Stimulated activated CD8-positive, alpha-beta memory T cell treated with anti-CD3 and anti-CD28 coated beads, Interleukin-7, amount 100 ng/mL, for 4 hours (primary cell): Measurements from ENCODE around the gene SUPT4H1.
A peak's percentile ranks its signal among the peaks of the same experiment; 100 is the strongest.

Experiments used
- DNase-seq, 2 donors: peaks; one replicate each; pipeline ENCODE4 v3.0.0-alpha.2; 2020; ENCODE audit warnings: low read depth in 2 of 2

The SUPT4H1 gene

GRCh38 chr17:58329810-58330537, 22.0 kb downstream of the SUPT4H1 start:
- peak in 1 of 2 donors; percentile 27 for DNase-seq

GRCh38 chr17:58329035-58329809, 22.8 kb downstream of the SUPT4H1 start:
- peak; percentile 80 to 85 for DNase-seq

- DNase-seq, result peak; percentile 82
Measured at GRCh38 chr17:58328195-58329034, 23.6 kb downstream of the SUPT4H1 start, which contains the start of gene TSPOAP1. TSS of gene TSPOAP1 (minus strand) at chr17:58328795. CDS start at chr17:58327920, 875 bp downstream.

- DNase-seq, result peak in 1 of 2 donors; percentile 25
Measured at GRCh38 chr17:58327363-58328194, 24.4 kb downstream of the SUPT4H1 start.

- DNase-seq, result no peak
Measured at GRCh38 chr17:58326609-58327362, 25.2 kb downstream of the SUPT4H1 start.

GRCh38 chr17:58325976-58326468, 26.0 kb downstream of the SUPT4H1 start:
- DNase-seq, result no peak

GRCh38 chr17:58325289-58325726, 26.7 kb downstream of the SUPT4H1 start:
- DNase-seq, result no peak

- no peak for DNase-seq
Measured at GRCh38 chr17:58324409-58325288, 27.4 kb downstream of the SUPT4H1 start.

GRCh38 chr17:58324056-58324408, 28.0 kb downstream of the SUPT4H1 start:
- no peak for DNase-seq

GRCh38 chr17:58323366-58324055, 28.5 kb downstream of the SUPT4H1 start:
- DNase-seq, result no peak

- DNase-seq, result no peak
Measured at GRCh38 chr17:58322581-58323185, 29.3 kb downstream of the SUPT4H1 start.

- no peak for DNase-seq
Measured at GRCh38 chr17:58321571-58322525, 30.2 kb downstream of the SUPT4H1 start.

- no peak for DNase-seq
Measured at GRCh38 chr17:58320570-58321323, 31.3 kb downstream of the SUPT4H1 start.

GRCh38 chr17:58320163-58320558, 31.8 kb downstream of the SUPT4H1 start:
- DNase-seq, result no peak

GRCh38 chr17:58319173-58320162, 32.5 kb downstream of the SUPT4H1 start:
- no peak for DNase-seq
